Measurements from ENCODE around the gene TTC39A.

TTC39A gene

GRCh38 chr1:51359879-51360278, 29.5 kb upstream of the TTC39A start:
- TF ChIP-seq CTCF (IDR thresholded peaks at IDR 0.05; ENCODE audit: control insufficient read depth, insufficient read depth, low read depth, low read length, missing control alignments), result no peak
- no peak overlapping the region for H3K4me3 ChIP-seq (ENCODE audit: control insufficient read depth, low read depth, low read length)
- DNase-seq (ENCODE audit: low read depth), result no peak

GRCh38 chr1:51355382-51355781, 25.0 kb upstream of the TTC39A start:
- DNase-seq (ENCODE audit: low read depth), result no peak
- no peak overlapping the region for H3K4me3 ChIP-seq (ENCODE audit: control insufficient read depth, low read depth, low read length)

GRCh38 chr1:51354416-51354815, 24.1 kb upstream of the TTC39A start:
- no peak for TF ChIP-seq CTCF (IDR thresholded peaks at IDR 0.05; ENCODE audit: control insufficient read depth, insufficient read depth, low read depth, low read length, missing control alignments)
- H3K4me3 ChIP-seq (ENCODE audit: control insufficient read depth, low read depth, low read length), result no peak overlapping the region
- DNase-seq (ENCODE audit: low read depth), result no peak

More at GRCh38 chr1:51355382-51355781, 25.0 kb upstream of the TTC39A start:
- TF ChIP-seq CTCF (IDR thresholded peaks at IDR 0.05; ENCODE audit: control insufficient read depth, insufficient read depth, low read depth, low read length, missing control alignments), result no peak

- H3K4me3 ChIP-seq (ENCODE audit: control insufficient read depth, low read depth, low read length), result no peak overlapping the region
- TF ChIP-seq CTCF (IDR thresholded peaks at IDR 0.05; ENCODE audit: control insufficient read depth, insufficient read depth, low read depth, low read length, missing control alignments), result no peak
- DNase-seq (ENCODE audit: low read depth), result no peak
Measured at GRCh38 chr1:51351907-51352306, 21.5 kb upstream of the TTC39A start.

GRCh38 chr1:51349862-51350261, 19.5 kb upstream of the TTC39A start:
- no peak for DNase-seq (ENCODE audit: low read depth)
- no peak for TF ChIP-seq CTCF (IDR thresholded peaks at IDR 0.05; ENCODE audit: control insufficient read depth, insufficient read depth, low read depth, low read length, missing control alignments)

GRCh38 chr1:51348147-51348527, 17.8 kb upstream of the TTC39A start:
- DNase-seq (ENCODE audit: low read depth), result no peak
- no peak overlapping the region for H3K4me3 ChIP-seq (ENCODE audit: control insufficient read depth, low read depth, low read length)
- no peak for TF ChIP-seq CTCF (IDR thresholded peaks at IDR 0.05; ENCODE audit: control insufficient read depth, insufficient read depth, low read depth, low read length, missing control alignments)

More at GRCh38 chr1:51349862-51350261, 19.5 kb upstream of the TTC39A start:
- no peak overlapping the region for H3K4me3 ChIP-seq (ENCODE audit: control insufficient read depth, low read depth, low read length)

Data from AG09309 (cell line).